CMK (cell line): Measurements from ENCODE around the gene MINDY1.
A peak's percentile ranks its signal among the peaks of the same experiment; 100 is the strongest.

Source experiments
- DNase-seq: peaks from one replicate; pipeline ENCODE4 v3.0.0-alpha.2; 2010; ENCODE audit warnings: low read depth

Gene MINDY1

DNA sequence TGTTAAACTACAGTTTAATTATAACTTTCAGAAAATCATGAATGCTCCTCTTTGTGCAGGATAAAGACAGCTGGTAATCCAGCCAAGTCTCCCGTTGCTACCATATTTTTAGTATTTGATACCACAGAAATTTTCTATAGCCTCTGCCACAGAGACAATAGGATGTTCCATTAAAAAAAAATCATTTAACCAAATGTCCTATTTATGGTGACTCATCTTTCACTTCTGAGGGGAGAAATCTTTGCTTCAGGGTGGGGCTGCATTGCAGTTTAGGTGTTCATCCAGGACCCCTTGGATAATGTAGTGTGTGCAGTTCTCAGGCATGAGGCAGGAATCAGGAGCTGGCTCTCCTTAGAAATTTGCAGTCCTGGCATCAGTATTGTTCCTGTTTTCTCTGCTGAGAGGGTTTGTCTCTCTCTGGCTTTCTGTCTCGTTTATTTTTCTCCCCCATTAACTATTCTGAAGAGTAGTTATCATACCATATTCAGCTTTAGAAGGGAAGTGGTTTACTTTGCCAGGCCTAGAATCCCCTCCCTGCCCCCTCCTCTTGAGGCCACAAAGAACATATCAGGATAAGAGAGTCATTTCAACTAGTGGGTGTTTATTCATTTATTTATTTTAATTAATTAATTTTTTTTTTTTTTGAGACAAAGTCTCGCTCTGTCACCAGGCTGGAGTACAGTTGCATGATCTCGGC, 4.6 kb upstream of the MINDY1 start:
- no peak for DNase-seq

DNA sequence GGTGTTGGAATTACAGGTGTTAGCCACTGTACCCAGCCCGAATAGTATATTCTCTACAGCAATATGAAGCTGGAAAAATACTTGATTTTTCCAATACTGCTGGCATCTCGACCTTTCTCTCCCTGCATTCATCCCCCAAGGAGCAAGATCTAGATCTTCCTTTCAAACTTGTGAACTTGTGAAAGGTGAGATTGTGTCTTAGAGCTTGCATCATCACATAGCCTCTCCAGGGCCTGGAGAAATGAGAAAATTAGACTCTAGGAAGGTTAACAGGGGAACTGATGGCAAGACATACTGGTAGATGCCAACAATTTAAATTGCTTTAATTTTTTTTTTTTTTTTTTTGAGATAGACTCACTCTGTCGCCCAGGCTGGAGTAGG, 3.6 kb upstream of the MINDY1 start:
- no peak for DNase-seq

DNA sequence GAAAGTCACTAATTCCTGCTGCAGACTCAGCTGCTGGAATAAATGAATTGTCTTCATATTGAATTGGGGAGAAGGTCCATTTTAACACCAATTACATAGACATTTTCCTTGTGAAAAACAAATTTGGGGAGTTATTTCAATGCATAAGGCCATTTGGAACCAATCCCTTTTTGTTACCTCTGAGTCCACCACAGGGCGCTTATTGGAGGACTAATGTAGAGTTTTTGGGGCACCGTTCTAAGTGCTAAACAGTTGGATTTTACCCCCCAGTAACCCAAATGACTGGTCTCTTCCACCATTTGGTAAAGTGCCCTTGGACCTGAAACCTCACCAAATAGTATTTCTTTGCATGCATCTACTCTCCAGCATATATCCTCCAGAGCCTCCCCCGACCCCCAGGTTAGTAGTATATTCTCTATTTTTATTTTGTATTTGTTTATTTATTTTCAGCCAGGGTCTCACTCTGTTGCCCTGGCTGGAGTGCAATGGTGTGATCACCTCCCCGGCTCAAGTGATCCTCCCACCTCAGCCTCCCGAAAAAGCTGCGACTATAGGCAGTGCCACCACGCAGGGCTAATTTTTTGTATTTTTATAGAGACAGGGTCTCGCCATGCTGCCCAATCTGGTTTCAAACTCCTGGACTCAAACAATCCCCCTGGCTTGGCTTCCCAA, 3.1 kb upstream of the MINDY1 start:
- no peak for DNase-seq

DNA sequence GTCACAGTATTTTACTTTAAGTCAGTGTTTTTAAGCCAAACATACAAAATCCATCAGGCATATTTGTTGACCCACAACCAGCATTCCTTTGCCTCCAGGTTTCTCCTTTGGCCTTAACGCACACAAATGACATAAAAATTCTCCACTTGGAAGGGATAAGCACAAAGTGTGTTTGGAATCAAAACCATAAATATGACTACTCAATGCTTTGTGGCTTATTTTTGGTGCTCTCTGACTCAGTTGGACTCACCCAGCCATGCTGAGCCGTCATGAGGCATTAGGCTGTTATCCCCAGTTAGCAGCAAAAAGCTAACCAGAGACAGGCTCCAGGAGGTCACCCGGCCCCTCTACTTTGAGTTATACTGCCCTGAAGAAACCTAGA, 2.5 kb upstream of the MINDY1 start:
- no peak for DNase-seq

DNA sequence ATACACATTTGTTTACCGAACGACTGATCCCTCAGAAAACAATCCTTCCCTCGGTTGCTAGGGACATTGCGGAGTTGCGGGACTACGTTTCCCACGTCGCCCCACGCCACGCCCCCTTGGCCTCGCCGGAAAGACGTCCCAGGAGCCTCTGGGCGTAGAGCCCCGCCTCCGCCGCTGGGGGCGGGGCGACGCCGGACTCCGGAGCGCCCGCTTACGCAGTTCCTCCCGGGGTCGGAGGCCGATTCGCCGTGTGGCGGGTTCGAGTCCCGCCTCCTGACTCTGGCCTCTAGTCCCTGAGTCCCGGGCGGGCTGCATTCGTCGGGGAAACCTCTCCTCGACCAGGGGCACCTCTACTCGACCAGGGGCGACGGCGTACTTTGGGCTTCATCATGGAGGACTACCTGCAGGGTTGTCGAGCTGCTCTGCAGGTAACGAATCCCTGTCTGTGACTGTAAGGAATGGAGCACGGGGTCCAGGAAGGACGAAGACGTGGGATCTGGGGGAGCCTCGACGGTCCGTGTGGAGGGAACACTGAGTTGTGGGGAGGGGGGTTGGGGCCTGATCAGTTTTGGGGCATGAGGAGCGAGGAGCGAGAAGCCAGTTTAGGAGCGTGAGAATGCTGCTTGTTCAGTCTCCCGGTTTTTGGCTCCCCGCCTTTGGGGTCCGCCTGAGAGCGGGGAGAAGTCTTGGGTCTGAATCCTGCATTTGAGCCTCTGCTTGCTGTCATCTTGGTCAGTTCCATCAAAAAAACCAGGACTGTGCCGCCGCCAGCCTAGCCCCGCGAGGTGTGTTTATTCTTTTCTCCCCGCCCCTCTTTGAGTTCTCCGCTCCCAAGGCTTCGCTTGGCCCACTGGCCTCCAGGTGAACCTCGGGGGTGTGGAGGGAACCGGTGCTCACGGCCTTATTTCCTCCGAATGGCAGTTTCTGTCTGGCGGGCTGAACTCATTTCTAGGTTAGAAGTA, 1.8 kb upstream of the MINDY1 start, which contains the start of gene PRUNE1:
Gene PRUNE1 (plus strand): TSS at position 206 of the 962 bp plus-strand sequence. CDS start 184 bp downstream, at position 390.
- DNase-seq = peak; percentile 91

DNA sequence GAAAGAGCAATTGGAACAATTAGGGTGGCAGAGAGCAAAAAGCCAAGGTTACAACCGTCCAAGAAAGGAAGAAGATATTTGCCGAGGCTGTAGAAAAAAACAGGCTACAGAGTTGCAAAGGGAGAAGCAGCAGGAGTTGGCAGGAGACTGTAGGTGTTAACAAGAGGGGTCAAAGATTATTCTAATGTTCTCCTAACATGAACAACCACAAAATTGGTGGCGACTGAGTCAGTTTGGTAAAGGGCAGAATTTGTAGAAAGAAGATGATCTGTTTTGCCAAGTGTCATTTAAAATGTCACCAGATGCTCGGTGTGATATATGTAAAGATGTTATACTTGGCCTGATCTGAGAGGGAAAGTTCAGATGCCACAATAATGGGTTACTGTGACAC, 1.1 kb upstream of the MINDY1 start:
- DNase-seq = no peak

DNA sequence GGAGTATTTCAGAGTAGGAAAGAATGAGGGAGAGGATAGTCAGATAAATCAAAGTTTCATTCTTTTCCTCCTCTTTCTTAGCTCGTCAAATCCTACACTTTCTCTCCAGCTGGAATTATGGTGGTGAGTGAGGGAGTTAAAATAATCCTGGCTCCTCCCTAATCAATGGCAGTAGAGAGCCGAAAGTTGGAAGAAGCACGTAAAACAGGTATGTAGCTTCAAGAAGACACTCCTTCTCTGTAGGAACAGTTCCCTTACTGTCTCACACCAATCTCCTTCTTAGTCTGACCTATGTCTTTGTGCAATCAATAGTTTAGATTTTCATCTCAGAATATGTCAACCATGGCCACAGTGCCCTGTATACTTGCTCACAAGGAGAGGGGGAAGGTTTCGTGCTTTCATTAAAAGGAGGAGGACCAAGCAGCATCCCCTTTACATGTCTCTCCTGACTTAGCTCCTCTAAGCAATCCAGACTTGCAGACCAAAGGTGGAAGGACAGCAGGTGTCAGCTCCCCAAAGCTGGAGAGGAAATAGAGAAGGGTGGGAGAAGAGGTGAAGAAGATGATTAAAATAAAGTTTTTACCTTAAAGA, 878 bp downstream of the MINDY1 start:
- no peak for DNase-seq

DNA sequence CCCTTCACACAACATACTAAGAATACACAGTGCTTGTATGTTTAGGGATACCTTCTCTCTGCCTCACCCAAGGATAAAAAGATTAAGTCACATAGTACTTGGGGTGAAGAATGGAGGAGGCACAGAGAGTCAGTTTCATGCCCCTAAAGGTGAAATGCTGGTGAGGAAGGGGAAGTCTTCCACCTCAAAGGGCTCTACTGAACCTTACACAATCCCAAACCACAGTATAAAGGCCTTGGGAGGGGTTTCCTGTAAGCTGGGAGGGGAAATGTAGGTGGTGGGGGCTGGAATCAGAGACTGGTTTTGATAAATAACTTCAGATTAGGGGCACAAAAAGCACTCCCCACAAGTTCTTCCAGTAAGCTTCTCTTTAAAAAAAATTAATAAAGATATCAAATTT, 3.5 kb downstream of the MINDY1 start:
- DNase-seq = no peak

DNA sequence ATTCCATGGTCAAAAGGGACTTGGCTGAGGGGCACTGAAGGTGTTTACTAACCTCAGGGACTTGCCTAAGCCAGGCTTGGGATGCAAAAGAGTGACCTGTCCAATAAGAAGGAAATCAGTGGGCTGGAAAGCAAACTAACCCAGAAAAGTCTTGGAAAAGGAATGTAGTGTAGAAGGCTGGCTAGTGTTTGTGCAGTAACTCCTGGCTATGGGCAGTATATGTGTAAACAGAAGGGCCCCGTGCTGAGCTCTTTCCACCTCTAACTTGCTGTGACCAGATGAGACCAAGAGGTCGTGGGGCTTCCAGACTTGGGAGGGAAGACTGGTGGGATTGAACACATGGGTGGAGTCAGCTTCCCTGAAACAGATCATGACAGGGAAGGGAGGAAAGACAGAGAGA, 4.1 kb downstream of the MINDY1 start:
- no peak for DNase-seq

DNA sequence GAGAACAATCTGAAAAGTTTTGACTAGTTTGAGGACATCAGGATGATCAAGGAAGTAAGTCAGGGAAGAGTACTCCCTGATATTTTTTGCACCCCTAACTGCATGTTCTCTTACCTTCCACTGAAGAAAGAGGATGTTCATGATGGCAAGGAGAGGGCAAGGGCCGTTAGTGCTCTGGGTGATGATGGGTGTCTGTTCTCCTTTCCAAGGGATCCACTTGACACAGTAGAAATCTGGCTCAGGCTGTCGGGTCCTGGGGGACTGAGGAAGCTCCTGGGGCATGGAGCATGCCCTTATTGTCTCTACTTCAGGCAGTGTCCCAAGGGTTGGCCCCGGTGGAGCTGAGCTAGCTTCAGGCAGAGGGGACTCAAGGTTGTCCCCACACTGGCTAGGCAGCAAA, 4.7 kb downstream of the MINDY1 start:
- no peak for DNase-seq

DNA sequence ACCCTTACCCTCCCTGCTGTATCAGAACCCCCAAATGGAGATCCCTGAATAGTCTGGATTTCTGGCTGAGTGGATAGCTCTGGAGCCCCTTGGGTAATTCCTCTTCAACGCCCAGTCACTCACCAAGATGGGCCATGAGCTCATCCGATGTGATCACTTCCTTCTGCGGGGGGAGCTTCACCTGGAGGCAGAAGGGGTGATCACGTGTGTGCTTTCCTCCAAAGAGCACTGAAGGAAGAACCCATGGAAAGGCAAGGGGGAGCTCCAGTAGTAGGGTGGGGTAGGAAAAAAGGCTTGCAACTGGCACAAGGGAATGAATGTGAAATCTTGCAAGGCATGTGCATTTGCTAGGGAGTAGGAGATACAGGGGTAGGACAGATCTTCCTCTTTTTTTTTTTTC, 5.1 kb downstream of the MINDY1 start:
- DNase-seq = no peak

DNA sequence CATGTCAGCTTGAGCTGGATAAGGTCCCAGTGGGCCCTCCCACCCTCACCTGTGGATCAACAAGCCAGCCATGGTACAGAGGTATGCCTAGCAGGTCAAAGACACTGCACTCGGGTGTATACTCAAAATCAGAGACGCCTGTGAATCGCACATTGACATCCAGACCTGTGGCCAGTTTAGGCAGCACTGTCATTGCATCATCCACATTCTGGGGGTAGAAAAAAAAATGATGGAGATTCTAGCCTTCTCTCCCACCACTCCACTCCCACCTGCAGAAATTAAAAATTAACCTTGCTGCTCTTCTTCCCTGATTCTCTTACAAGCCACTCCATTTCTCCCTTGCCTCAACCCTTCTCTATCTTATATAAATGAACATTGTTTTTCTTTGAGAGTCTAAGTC, 6.3 kb downstream of the MINDY1 start:
- DNase-seq = no peak

DNA sequence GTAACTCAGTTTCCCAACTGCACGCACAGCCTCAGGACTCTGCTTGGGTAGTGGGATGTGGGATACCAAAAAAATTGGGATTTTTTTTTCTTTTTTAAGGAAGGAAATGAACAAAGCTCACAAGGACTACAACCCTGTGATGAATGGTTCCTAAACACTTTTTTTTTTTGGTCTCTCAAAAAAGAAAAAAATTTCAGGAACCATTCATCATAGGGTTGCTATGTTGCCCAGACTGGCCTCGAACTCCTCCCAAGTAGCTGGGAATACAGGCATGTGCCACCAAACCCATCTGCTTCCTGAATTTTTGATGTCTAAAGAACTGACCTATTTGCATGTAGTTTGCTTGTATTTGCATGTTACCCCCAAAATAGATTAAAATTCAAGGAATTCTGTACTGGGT, 6.8 kb downstream of the MINDY1 start:
- no peak for DNase-seq

DNA sequence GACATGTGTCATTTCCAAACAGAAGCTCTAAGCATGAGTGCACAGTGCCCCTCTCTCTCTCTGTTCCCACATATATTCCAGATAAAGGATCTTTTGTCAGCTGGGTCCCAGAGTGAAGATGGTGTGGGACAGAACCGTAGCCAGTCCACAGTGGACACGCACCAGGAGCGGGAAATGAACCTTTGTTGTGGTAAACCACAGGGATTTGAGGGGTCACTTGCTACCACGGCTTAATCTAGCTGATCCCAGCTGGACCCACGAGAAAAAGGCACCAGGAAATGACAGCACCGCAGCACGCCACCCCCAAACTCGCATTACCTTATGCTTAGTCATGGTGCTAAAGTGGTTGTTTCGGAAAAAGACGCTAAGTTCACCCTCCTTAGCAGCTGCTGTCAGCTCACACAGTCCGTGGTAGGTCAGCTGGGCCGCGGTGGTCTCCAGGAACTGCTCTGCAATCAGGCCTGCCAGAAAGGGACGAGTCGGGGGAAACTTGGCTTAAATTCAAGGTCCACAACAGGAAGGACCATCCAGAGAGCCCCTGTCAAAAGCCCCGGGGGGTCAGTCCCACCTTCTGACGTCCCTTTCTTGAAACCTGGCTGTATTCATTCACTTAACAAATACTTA, 7.5 kb downstream of the MINDY1 start:
- no peak for DNase-seq

DNA sequence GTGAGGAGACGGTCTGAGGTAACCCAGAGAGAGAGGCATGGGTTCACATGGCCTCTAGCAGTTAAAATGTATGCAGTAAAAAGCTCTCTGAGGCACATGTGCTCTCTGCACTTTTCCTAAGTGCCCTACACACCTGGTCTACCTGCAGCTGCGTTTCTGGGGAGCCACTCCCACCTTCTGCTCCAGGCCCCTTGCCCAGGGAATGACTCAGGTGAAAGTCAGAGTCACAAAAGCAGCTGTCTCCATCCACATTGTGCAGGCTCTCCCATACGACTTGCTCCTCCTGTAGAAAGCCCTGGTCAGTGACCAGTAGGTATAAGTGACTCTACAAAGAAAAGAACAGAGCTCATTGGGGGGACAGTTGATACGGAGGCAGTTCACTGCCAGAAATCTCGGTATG, 8.8 kb downstream of the MINDY1 start:
- no peak for DNase-seq

DNA sequence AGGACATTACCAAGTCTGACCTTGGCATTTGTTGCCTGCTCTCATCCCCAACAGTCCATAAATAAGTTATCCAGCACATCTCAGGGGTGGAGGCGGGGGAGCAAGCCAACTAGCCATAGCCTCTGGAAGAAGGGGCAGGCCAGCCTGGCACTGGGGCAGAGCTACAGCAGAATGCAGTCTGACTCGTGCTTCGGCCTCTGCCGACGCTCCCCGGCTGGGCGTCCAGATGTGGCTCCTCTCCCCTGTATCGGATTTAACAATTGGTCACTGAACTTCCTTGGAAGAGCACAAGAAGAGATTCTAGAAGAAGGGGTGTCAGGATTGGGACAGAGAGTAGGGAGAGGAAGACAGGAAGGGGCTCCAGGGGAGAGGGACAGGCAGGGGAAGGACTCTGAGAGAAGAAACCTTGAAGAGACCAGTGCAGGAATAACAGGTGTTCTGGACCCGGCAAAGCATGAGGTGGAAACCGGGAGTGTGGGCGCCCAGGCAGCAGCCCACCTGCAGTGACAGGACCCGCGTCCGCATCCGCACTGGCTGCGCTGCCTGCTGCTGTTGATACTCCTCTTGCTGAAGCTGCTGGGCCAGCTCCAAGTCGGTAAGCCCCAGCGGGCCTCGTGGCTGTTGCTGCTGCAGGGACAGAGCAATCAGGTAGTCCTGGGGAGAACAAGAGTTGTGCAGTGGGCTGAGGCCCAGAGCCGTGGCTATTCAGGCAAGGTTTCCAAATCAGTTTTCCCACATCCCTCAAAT, 9.4 kb downstream of the MINDY1 start:
- DNase-seq = no peak

DNA sequence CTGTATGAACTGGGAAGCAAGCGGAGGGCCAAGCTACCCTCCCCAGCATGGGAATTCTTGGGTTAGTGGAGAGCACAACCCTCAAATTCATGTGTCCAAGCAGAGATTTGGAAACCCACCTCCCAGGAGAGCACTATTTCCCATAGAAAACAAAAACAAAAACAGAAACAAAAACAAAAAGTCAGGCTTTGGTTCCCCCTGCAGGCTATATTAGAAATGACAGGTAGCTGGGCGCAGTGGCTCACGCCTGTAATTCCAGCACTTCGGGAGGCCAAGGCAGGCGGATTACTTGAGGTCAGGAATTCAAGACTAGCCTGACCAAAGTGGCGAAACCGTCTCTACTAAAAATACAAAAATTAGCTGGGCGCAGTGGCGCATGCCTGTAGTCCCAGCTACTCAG, 10.8 kb downstream of the MINDY1 start:
- no peak for DNase-seq

DNA sequence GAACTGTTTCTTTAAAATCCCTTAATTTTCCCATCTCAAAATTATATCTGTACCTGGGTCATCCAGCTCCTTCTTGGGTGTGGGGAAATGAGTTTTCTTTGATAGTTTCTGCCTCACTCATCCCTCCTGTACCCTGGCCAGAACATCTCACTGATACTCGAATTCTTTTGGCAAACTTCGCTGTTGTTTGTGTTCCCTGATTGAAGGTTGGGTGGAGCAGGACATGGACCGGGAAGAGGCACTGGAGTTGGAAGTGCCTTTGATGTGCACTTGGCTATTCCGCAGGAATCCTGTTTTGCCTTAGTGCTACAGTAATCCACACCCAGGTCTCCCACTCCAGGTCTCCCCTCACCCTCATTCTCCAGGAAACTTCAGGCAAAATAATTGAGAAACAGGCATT, 11.2 kb downstream of the MINDY1 start:
- DNase-seq = no peak

DNA sequence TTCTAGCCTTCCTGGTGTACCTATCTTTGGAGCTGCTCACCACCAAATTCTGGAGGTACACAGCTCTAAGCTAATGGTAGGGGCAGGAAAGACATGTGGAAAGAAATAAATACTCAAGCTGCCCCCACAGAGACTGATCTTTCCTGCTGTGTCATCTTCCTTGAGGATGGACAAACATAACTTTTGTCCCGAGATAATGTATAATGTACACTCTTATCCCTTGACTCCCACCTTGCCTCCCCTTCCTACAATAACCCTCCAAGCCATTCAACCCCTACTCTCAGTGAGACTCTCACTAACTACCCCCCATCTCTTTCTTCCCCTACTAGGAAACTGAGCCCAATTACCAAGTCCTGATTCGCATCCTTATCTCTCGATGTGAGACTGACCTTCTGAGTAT, 12.5 kb downstream of the MINDY1 start:
- no peak for DNase-seq

DNA sequence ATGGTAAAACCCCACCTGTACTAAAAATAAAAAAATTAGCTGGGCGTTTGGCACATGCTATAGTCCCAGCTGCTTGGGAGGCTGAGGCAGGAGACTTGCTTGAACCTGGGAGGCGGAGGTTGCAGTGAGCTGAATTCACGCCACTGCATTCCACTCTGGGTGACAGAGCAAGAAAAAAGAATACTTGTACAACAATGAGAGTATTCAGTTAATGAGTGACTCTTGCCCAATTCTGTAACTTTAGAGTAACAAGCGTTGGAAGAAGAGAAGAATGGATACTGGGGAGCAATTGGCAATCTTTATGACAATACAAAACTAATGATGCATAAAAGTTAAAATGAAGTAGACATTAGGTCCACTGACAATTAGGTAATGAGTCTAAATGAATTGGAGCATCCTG, 14.1 kb downstream of the MINDY1 start:
- DNase-seq = no peak

DNA sequence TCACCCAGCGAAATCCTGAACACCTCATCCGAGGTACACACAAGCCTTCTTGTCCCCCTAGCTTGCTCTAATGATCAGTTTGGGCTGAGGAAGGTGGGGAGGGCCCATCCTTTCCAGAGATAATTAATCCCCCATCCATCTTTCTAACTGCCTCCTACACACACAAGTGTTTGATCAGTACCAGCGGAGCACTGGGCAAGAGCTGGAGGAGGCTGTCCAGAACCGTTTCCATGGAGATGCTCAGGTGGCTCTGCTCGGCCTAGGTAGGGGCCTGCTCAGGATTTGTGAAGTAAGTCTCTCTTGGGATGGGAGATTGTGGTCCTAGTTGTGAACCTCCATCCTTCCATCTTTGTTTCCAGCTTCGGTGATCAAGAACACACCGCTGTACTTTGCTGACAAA, 18.8 kb downstream of the MINDY1 start:
- DNase-seq = no peak
